HG02610 (cell line): ENCODE measurements around the gene RLBP1.

Experiments
- ATAC-seq: cut with Tn5 transposase; IDR thresholded peaks from one replicate; pipeline ENCODE4 v1.9.1; 2021; ENCODE audit warnings: mild to moderate bottlenecking, moderate library complexity; ENCODE audit not compliant: unreplicated experiment

The RLBP1 gene

GRCh38 chr15:89179966-89180875, 41.2 kb downstream of the RLBP1 start:
- ATAC-seq, result peak; percentile 82

DNA sequence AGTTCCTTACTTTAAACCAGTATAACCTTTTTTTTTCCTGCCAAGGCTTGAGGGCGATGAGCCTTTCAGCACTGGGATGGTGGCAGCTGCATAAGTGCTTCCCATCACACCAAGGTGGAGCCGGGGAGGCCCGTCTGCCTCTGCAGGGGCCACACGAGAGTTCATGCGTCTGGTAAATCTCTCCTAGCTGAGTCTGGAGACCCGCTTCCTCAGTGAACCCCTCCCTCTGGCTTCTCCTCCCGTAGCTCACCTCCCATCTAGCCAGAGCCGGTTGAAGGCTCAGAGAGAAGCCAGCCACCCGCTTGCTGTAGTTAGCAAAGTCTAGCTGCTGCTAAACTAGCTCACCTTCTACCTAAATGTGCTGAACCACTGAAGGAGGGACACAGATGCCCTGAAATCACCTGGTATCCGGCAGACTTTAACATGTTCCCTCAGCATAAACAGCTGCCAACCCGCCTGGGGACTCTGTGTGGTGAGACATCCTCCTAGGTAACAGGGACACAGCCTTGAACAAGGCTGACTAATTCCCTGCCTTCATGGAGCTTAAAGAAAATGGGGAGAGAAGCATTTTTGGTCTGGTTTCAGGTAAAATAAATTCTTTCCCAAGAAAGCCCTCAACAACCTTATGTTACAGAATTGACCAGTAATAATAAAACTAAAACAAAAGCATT, 42.9 kb downstream of the RLBP1 start:
- ATAC-seq, result no peak

DNA sequence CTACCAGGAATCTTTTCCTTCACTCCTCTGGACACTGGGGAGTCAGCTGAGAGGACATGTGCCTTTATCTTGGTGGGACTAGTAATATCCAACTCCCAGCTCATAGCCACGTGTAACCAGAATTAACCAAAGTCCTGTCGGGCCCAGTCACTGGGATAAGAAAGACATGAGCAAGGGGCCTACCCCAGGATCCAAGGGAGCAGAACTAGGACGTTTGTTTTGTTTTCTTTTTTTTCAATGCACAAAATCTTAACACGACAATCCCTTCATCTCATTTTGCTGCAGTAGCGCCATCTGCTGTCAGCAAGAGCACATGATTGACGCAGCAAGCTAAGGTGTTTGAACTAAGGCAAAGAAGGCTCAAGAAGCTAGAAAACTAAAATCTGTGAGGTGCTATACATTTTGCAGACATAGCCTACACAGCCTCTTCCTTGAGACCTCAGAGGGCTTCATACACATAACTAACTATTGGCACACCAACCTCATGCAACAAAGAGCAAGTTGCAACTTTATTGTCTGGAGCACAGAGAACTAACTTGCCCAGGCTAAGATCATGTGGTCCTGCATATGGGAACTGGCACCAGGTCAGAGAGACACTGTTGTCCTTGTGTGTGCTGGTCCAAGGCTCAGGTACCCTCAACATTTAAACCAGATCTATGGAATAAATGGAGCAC, 43.6 kb downstream of the RLBP1 start:
- no peak for ATAC-seq

DNA sequence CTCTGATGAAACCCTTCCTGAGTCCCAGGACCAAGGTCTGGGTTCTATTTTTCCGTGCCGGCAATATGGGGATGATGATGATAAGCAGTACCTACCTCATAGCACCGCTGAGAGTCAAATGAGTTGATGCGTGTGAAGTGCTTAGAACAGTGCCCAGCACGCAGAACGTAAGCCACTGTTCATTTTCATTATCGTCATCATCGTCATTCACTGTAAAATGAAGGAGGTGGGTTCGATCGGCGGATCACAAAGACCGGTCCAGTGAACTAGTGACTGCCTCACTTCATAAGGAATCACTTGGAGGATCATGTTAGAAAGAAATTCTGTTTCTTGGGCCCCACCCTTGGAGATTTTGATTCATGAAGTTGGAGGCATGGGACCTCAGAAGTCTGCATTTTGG, 44.3 kb downstream of the RLBP1 start:
- no peak for ATAC-seq

DNA sequence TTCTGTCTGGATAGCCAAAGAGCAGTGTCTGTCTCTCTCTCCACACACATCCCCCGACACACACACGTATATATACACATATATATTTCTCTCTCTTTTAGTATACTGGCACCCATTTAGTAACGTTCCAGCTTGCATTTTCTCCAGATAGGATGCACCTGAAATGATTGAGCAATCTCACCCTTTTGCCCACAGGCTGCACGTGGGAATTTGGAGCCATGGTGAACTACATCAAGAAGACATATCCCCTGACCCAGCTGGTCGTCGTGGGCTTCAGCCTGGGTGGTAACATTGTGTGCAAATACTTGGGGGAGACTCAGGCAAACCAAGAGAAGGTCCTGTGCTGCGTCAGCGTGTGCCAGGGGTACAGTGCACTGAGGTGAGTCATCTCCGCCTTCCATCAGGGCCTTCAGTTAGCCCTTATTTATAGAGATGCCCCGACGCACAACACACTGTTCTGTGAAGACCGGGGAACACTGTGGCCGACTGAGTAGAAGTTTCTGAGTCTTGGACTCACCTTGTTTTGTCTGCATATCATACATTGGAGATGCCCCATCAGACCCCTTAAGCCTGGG, 45.7 kb downstream of the RLBP1 start:
- no peak for ATAC-seq

- no peak for ATAC-seq
Observed at GRCh38 chr15:89174476-89174875, 46.9 kb downstream of the RLBP1 start.

- no peak for ATAC-seq
Observed at GRCh38 chr15:89172921-89173320, 48.5 kb downstream of the RLBP1 start.

DNA sequence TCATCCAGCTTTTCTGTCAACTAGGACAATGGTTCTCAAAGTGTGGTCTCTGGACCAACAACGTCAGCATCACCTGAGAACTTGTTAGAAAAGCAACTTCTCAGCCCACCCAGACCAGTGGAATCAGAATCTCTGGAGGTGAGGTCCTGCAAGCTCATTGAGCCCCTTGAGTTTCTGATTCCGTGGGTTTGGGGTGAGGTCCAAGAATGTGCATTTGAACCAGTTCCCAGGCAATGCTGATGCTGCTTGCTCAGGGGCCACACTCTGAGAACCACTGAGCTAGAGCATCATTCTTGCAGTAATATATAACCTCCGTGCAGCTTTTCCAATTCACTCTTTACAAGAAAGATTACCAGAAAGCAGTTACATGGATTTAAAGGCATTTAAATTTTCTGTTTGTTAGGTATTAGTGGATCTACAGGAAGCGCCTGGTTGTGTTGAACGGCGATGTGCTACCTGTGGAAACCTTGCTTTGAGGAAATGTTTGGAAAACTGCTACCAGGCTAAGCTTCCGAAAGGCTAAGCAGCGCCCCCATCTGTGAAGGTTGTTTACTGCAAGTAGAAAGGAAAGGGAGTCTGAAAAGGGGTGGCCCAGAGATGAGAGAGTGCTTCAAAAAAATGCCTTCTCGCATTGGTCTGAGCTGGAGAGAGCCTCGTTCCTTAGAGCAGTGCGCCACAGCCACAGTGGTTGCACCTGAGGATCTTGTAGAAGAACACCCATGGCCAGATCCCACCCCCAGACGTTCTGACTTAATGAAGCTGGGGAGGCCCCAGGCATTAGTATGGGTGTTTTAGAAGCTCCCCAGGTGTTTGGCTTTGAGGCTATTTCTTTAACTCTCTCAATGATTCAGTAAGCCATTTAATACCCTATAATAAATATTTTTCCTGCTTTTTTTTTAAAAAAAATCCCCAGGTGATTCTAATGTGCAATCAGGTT, 50.0 kb downstream of the RLBP1 start:
- no peak for ATAC-seq

DNA sequence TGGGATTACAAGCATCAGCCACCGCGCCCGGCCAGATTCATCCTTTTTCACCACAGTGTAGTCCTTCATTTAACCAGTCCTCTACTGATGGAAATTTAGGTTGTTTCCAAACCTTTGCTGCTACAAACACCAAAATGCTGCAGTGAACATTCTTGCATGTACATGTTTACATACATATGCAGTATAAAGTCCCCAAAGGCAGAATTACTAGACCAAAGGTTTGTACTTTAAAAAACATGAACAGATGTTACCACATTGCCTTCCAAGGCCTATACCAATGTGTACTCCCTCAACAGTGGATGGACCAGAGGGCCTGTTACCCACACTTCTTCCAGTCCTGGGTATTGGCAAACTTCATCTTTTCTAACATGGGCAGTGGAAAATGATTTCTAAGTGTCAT, 51.0 kb downstream of the RLBP1 start:
- no peak for ATAC-seq

DNA sequence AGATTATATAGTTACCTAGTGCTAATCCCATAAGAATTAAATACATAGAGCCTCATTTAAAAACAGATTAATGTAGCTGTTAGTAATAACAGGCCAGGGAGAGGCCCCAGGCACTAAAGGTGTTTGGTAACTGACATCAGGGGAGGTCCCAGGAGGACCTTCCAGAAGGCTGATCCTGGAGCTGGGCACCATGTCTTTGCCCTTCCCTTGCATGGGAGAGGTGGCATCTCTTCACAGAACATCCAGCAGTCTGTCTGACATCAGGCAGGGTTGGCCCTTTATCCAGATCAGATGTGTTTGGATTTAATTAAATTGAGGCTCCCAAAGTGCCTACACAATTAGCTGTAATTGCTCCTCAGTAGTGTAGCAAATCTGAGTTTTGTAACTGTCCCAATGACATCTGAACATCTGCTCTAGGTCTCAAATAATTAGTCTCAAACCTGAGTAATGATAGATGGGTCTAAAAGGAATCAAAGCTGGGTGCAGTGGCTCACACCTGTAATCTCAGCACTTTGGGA, 53.0 kb downstream of the RLBP1 start:
- ATAC-seq, result no peak

DNA sequence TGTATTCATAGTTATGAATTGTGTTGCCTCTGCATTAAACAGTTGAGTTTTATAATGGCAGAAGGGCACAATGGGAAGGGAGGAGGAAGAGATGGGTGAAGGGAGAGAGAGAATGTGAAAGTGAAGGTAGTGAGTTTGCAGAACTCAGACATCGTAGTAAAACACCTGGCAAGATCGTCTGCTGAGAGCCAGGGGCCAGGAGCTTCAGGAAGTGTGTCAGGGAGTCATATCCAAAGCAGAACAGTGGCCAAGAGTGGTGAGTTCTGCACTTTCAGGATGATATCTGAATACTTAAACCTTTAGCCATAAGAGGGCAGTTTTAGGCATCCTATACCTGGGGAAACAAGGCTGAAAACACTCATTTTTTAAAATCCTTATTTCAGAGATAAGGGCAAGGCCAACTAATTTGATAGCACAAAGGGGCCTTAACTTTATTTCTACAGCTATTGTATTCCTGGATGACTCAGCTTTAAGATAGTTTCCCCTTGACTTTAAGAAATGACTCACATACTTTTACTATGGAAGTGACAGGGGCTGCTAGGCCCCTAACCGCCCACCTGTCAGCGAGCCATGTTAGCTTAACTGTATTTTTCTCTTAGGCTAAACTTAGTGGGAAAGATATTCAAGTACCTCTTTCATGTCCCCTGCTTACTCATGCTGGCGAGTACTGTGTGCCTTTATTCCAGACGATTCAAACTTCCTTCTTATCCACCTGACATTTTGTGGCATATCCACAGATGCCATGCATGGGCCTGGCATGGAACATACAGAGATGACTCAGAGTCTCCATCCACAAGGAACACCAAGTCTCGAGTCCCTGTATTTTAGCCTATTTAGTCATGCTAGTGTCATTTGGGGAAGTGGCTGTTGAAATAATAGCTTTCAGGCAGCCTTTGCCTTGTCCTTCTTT, 53.9 kb downstream of the RLBP1 start:
- peak; percentile 87 for ATAC-seq

DNA sequence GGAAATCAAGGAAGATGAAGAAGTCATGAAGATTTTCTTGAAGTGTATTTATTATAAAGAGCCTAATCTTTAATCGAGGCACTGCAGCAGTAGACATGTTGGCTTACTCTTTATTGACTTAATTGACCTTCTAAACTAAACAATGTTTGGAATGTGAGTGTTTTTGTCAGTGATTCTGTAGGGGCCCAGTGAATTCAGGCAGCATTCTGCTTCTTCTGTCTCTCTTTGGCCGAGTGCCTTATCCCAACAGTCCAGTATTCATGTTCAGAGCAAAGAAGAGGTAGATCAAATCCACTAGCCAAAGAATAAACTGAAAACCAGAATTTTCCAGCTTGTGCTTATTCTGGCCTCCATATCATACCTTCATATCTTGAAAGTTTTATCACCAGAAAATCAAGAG, 55.7 kb downstream of the RLBP1 start:
- no peak for ATAC-seq

GRCh38 chr15:89164712-89165211, 56.6 kb downstream of the RLBP1 start:
- ATAC-seq, result no peak

- ATAC-seq, result no peak
Observed at GRCh38 chr15:89163271-89164055, 57.9 kb downstream of the RLBP1 start.

- no peak for ATAC-seq
Observed at GRCh38 chr15:89161666-89162065, 59.7 kb downstream of the RLBP1 start.
